Tibial nerve (tissue), 4 donors: ENCODE measurements around the gene RNF187.

Experiments
- CTCF ChIP-seq, 5 experiments: fragments of 200-600 bp in 3 of 5; fragments of 450-650 bp in 2 of 5; sonication (generic) in 3 of 5; IDR thresholded peaks; one replicate each; pipeline ENCODE4 v1.5.1; 2016 to 2019; ENCODE audit warnings: antibody characterized with exemption in 5 of 5, mild to moderate bottlenecking in 3 of 5, moderate library complexity in 2 of 5
- EP300 ChIP-seq, 2 donors: sonication (generic); formaldehyde crosslinking; IDR thresholded peaks; one replicate each; pipeline ENCODE4 v1.6.1; 2017; ENCODE audit warnings: antibody characterized with exemption in 2 of 2, mild to moderate bottlenecking in 1 of 2

GRCh38 chr1:228477263-228477662 is 9.9 kb upstream of the RNF187 start:
- TF ChIP-seq CTCF (IDR thresholded peaks at IDR 0.05) = no peak
- TF ChIP-seq EP300 (IDR thresholded peaks at IDR 0.05) = no peak
